ENCODE data around the gene TUBB2A.
"Not testable (repeated sequence)": the region's sequence is repeated elsewhere in the genome, so short reads cannot be mapped to it uniquely, and the experiment has no call there.

Gene TUBB2A

GRCh38 chr6:3157131-3157933 lies at the start of gene TUBB2A:
TSS of gene TUBB2A (minus strand) at chr6:3157544. CDS start at chr6:3157463, 81 bp downstream.
- DNase-seq (ENCODE audit: low read depth, low spot score) = no peak

DNA sequence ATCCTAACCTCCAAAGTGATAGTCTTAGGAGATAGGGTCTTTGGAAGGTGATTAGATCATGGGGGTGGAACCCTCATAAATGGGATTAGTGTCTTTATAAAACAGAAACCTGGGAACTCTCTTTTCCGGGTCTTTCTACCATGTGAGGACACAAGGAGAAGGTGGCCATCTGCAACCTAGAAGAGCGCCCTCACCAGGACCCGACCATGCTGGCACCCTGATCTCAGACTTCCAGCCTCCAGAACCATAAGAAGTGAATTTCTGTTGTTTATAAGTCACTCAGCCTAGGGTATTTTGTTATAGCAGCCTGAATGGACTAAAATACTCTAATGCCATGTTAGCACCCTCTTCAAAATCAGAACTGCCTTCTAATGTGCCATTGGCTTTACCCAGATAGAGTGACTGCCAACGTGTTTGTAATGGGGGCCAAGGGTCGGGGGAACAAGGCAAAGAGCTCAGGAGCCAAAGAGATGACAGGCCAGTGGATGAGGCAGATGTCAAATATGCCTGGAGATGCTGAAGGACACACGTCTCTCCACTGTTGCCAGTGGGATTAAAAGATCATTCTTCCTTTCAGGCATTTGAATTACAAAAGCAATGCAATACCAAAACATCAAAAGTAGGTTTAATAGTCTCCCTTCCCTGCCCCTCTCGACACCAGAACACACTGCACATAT lies 49.1 kb upstream of the TUBB2A start:
- no peak for DNase-seq (ENCODE audit: low read depth, low spot score)

- DNase-seq (ENCODE audit: low read depth, low spot score) = no peak
These were observed 48.6 kb upstream of the TUBB2A start for GRCh38 chr6:3205913-3206312.

- DNase-seq (ENCODE audit: low read depth, low spot score) = no peak
These were observed 47.6 kb upstream of the TUBB2A start for GRCh38 chr6:3204921-3205320.

- no peak for DNase-seq (ENCODE audit: low read depth, low spot score)
These were observed 45.8 kb upstream of the TUBB2A start for GRCh38 chr6:3202999-3203696.

GRCh38 chr6:3201388-3201787 lies 44.0 kb upstream of the TUBB2A start:
- no peak for DNase-seq (ENCODE audit: low read depth, low spot score)

DNA sequence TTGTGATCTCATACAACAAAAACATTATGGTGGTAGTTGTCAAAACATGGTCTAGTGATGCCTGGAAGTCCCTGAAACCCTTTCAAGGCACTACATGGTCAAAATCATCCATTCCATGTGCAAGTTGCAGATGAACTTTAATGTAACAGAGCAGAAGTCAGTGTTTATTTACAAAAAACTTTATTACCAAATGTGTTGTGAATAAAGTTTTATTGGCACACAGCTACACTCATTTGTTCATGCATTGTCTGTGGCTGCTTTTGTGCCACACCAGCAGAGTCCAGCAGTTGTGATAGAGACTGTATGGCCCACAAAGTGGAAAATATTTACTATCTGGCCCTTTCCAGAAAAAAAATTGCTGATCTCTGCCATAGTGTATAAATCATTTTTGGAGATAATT lies 43.3 kb upstream of the TUBB2A start:
- no peak for DNase-seq (ENCODE audit: low read depth, low spot score)

- no peak for DNase-seq (ENCODE audit: low read depth, low spot score)
These were observed 42.0 kb upstream of the TUBB2A start for GRCh38 chr6:3199382-3199781.

- DNase-seq (ENCODE audit: low read depth, low spot score) = not testable (repeated sequence)
These were observed 40.4 kb upstream of the TUBB2A start for GRCh38 chr6:3197734-3198133.

DNA sequence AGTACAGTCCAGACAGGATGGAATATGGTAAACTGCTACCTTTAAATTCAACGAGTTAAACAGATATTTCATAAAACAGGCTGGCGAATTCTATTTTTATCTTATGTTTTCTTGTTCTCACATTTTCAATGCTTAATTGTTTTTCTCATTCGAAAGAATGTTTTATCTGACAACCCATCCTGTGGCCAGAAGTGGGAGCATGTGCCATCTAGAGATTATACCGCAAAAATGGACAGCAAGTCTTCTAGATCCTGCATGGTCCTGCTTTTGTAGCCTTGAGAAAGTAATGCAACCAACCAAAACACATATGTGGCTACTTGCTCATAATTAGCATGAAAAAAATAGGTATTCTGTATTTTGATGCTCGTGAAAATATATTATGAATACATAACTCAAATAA lies 39.4 kb upstream of the TUBB2A start:
- no peak for DNase-seq (ENCODE audit: low read depth, low spot score)

- DNase-seq (ENCODE audit: low read depth, low spot score) = no peak
These were observed 38.6 kb upstream of the TUBB2A start for GRCh38 chr6:3195695-3196497.

DNA sequence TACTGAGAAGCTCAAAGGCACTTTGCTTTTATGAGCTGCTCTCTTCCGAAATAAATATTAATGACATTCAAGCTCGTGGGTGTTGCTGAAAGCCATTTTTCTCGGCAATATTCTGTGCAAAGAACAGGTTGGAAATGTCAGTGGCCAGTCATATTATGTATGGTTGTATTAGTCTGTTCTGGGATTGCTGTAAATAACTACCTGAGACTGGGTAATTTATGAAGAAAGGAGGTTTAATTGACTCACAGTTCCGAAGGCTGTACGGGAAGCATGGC lies 38.0 kb upstream of the TUBB2A start:
- DNase-seq (ENCODE audit: low read depth, low spot score) = no peak

- DNase-seq (ENCODE audit: low read depth, low spot score) = no peak
These were observed 37.4 kb upstream of the TUBB2A start for GRCh38 chr6:3194535-3195419.

GRCh38 chr6:3193102-3193849 lies 35.9 kb upstream of the TUBB2A start:
- no peak for DNase-seq (ENCODE audit: low read depth, low spot score)

DNA sequence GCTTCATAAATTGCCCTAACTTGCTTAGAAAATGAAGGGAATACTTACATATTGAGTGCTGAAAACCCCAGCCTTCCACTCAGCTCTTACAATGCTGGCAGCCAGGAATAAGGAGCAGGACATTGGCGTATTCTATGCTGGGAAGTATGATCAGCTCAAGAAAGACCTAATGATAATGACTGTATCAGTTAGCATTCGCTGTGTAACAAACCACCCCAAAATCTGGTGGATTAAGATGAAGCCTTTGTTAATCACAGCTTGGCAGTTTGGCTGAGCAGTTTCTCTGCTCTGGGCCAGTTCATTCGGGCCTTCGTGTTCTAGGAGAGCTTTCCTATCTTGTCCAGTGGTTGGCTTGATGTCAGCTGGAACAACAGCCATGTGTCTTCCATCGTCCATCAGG lies 33.4 kb upstream of the TUBB2A start:
- DNase-seq (ENCODE audit: low read depth, low spot score) = no peak

DNA sequence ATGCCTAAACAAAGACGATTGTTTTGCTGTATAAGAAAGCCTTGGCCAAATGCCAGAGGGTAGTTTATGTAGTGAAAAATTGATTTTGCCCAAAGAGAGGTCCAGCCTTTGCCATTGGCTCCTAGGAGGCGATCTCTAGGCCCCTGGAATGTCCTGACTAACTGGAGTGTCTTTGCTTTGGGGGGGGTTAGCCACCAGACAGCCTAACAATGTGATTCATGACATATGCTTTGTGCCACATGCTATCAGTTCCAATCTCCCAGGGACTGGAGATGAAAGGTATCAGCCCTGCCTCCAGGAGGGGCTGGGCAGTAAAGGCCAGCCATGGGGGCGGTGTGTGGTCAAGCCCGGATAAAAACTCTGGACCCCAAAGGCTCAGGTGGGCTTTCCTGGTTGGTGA lies 32.7 kb upstream of the TUBB2A start:
- DNase-seq (ENCODE audit: low read depth, low spot score) = no peak

DNA sequence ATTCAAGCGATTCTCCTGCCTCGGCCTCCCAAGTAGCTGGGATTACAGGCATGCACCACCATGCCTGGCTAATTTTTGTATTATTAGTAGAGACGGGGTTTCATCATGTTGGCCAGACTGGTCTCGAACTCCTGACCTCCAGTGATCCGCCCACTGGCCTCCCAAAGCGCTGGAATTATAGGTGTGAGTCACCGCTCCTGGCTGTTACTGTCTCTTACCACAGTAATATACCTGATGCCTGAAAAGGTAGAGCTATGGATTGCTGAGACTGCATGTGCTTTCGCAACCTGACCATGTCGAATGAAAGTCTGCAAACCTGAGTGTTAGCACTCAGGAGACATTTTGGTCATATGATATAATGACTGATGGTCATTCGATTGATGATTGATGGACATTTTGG lies 31.8 kb upstream of the TUBB2A start:
- DNase-seq (ENCODE audit: low read depth, low spot score) = not testable (repeated sequence)

- DNase-seq (ENCODE audit: low read depth, low spot score) = no peak
These were observed 30.9 kb upstream of the TUBB2A start for GRCh38 chr6:3188262-3188661.

DNA sequence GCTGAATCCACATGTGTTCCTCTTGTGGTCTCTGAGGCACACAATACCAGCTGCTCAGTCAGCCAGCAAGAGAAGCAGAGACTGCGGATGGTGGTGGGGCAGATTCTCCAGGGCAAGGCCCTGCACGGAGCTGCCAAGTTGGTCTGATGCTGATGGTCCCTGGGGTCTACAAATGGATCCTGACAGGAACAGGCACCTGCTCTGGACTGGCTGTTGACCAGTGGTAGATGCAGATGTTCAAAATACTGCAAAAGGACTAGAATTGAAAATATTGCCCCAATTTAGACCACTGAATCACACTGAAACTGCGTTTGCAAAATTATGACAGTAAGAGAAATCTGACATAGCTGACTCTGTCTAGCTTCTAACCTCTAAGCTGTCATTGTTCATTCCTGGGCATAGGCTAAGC lies 29.6 kb upstream of the TUBB2A start:
- DNase-seq (ENCODE audit: low read depth, low spot score) = no peak

DNA sequence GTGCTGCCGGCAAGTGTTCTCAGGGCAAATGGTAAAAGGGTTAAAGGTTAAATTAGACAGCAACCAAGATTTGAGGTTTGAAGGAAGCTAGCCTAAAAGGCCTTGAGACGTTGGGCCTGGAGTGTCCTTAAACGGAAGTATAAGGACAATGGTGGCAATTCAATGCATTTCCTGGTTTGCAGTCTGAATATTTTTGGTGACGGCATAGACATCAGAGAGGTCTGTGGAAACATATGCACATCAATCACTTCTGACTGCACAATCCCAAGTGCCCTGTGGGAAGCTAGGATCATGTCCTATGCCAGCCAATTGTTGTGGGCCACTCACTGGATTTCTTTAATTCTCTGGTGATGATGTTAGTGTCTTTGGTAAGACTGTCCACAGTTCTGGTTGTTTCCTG lies 25.7 kb upstream of the TUBB2A start:
- no peak for DNase-seq (ENCODE audit: low read depth, low spot score)
